Peyer's patch (tissue), 4 donors: ENCODE results near the gene IPCEF1.

ENCODE experiments used
- POLR2A ChIP-seq, 2 donors: fragments of 450-650 bp; IDR thresholded peaks; one replicate each; pipeline ENCODE4 v1.5.1; 2017; ENCODE audit warnings: antibody characterized with exemption in 2 of 2, mild to moderate bottlenecking in 2 of 2, moderate library complexity in 2 of 2
- TF ChIP-seq, protein P1 (sequence below), 6 experiments: fragments of 450-650 bp in 4 of 6; fragments of 200-600 bp in 2 of 6; sonication (generic) in 1 of 6; IDR thresholded peaks; one replicate each; pipeline ENCODE4 v1.5.1; 2017 to 2019; ENCODE audit warnings: antibody characterized with exemption in 6 of 6, mild to moderate bottlenecking in 3 of 6, moderate library complexity in 1 of 6

DNA sequence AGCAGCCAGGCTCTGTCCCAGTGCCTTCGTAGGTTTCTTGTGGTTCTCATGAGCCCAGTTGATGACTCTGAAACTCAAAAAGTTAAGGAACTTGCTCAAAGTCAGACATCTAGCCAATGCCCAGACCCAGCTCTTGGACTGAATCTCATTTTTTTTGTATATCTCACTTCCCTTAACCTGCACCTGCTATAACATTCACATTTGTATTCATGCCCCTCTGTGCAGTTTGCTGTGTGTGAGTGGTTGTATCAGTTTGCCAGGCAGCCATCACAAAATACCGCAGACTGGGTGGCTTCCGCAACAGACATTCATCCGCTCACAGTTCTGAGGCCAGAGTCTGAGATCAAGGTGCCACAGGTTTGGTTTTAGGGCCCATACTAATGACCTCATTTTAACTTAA is 49.9 kb downstream of the IPCEF1 start:
- no peak for TF ChIP-seq POLR2A (IDR thresholded peaks at IDR 0.05)
- TF ChIP-seq, protein P1, sequence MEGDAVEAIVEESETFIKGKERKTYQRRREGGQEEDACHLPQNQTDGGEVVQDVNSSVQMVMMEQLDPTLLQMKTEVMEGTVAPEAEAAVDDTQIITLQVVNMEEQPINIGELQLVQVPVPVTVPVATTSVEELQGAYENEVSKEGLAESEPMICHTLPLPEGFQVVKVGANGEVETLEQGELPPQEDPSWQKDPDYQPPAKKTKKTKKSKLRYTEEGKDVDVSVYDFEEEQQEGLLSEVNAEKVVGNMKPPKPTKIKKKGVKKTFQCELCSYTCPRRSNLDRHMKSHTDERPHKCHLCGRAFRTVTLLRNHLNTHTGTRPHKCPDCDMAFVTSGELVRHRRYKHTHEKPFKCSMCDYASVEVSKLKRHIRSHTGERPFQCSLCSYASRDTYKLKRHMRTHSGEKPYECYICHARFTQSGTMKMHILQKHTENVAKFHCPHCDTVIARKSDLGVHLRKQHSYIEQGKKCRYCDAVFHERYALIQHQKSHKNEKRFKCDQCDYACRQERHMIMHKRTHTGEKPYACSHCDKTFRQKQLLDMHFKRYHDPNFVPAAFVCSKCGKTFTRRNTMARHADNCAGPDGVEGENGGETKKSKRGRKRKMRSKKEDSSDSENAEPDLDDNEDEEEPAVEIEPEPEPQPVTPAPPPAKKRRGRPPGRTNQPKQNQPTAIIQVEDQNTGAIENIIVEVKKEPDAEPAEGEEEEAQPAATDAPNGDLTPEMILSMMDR (IDR thresholded peaks at IDR 0.05), result no peak
